Fibroblast of lung (primary cell): ENCODE results near the gene TPST2. TPM values are rescaled to one million over a fixed set of nuclear protein-coding genes. Genes with fewer than 3 reads are reported as not detected.

Experiments
- DNase-seq, 2 donors: peaks; one replicate each; pipeline versions ENCODE4 v3.0.0 to v3.0.0-alpha.2; 2010; ENCODE audit warnings: low read depth in 2 of 2
- H2AFZ ChIP-seq: 2 replicates; pipeline ENCODE4 v1.5.1; 2012; ENCODE audit warnings: low read length, control low read depth, inconsistent platforms
- H3K27ac ChIP-seq: 2 replicates; pipeline ENCODE4 v1.5.1; 2011; ENCODE audit warnings: low read length, control low read depth; ENCODE audit not compliant: insufficient read depth
- H3K27me3 ChIP-seq: 2 replicates; pipeline ENCODE4 v1.5.1; 2011; ENCODE audit warnings: mild to moderate bottlenecking, low read length; ENCODE audit not compliant: control insufficient read depth, insufficient read depth
- H3K36me3 ChIP-seq: 2 replicates; pipeline ENCODE4 v1.5.1; 2011; ENCODE audit warnings: low read length; ENCODE audit not compliant: control insufficient read depth, insufficient read depth
- H3K4me1 ChIP-seq: 2 replicates; pipeline ENCODE4 v1.5.1; 2011; ENCODE audit warnings: low read length; ENCODE audit not compliant: control insufficient read depth, insufficient read depth; ENCODE audit errors: extremely low read depth
- H3K4me2 ChIP-seq: 2 replicates; pipeline ENCODE4 v1.5.1; 2011; ENCODE audit warnings: low read length, control low read depth; ENCODE audit not compliant: insufficient read depth; ENCODE audit errors: extremely low read depth
- H3K4me3 ChIP-seq, 4 experiments: fragments of 200-600 bp in 1 of 4; sonication (generic) in 1 of 4; replicated peaks in 1 of 4; 2 replicates each; pipeline ENCODE4 v1.5.1; 2011 to 2016; ENCODE audit warnings: low read length in 4 of 4, low read depth in 3 of 4, mild to moderate bottlenecking in 3 of 4, control low read depth in 2 of 4, inconsistent platforms in 1 of 4, mixed read lengths in 1 of 4; ENCODE audit not compliant: insufficient read depth in 1 of 4; ENCODE audit errors: control extremely low read depth in 1 of 4
- H3K79me2 ChIP-seq: 2 replicates; pipeline ENCODE4 v1.5.1; 2012; ENCODE audit warnings: mild to moderate bottlenecking, low read length, inconsistent platforms; ENCODE audit not compliant: control insufficient read depth, insufficient read depth
- H3K9ac ChIP-seq: 2 replicates; pipeline ENCODE4 v1.5.1; 2011; ENCODE audit warnings: mild to moderate bottlenecking, low read length, control low read depth; ENCODE audit not compliant: insufficient read depth
- H3K9me3 ChIP-seq: 2 replicates; pipeline ENCODE4 v1.5.1; 2012; ENCODE audit warnings: low read depth, low read length; ENCODE audit not compliant: control insufficient read depth, insufficient read depth
- H4K20me1 ChIP-seq: 2 replicates; pipeline ENCODE4 v1.5.1; 2011; ENCODE audit warnings: low read length; ENCODE audit not compliant: control insufficient read depth, insufficient read depth; ENCODE audit errors: extremely low read depth
- CTCF ChIP-seq, 2 donors: IDR thresholded peaks in 1 of 2; conservative IDR thresholded peaks in 1 of 2; 1 replicate in 1 of 2; 2 replicates in 1 of 2; pipeline ENCODE4 v1.5.1; 2011 to 2012; ENCODE audit warnings: low read length in 2 of 2, control low read depth in 1 of 2, inconsistent platforms in 1 of 2, low read depth in 1 of 2, mild to moderate bottlenecking in 1 of 2
- EZH2 ChIP-seq: IDR thresholded peaks from 2 replicates; pipeline ENCODE4 v1.5.1; 2012; ENCODE audit warnings: low read length, control low read depth, mild to moderate bottlenecking; ENCODE audit errors: missing control alignments
- polyA plus RNA-seq, 2 donors: library from polyadenylated mRNA; depleted of rRNA in 1 of 2; stranded (reverse) in 1 of 2; unstranded in 1 of 2; fragments of >200 nt; gene quantifications; 2 replicates each; pipeline ENCODE4 v1.2.1, GENCODE V29; 2011 to 2012; ENCODE audit warnings: missing spikeins in 1 of 2
- total RNA-seq: library from RNA; depleted of rRNA; stranded (reverse); fragments of >200 nt; gene quantifications from 2 replicates; pipeline ENCODE4 v1.2.1, GENCODE V29; 2014

Gene TPST2
- total and polyA plus RNA-seq, 2 donors (not counting 1 experiment from before 2014, with no cell fraction given) = 32.5 to 35.0 TPM

- Histone ChIP-seq H3K4me3 (no peak overlapping the region), H3K36me3 (no peaks in the 10 kb centered on the region), H3K4me2 (no peak overlapping the region), H3K9ac (no peak overlapping the region), H3K27ac (no peak overlapping the region), H3K79me2 (no peaks in the 10 kb centered on the region), H4K20me1 (no peaks in the 10 kb centered on the region), H3K9me3 (no peaks in the 10 kb centered on the region), H3K27me3 (no peaks in the 10 kb centered on the region), H2AFZ (no peak overlapping the region), H3K4me1 (peaks cover 3% of the 10 kb centered on the region)
- DNase-seq = no peak
- no peak for TF ChIP-seq EZH2
- TF ChIP-seq CTCF (conservative IDR thresholded peaks at IDR 0.05 in 1 of 2, IDR thresholded peaks at IDR 0.05 in 1 of 2; ENCODE audit: low read depth in 1 of 2, low read length in 2 of 2) = no peak
These were observed 65.1 kb downstream of the TPST2 start for GRCh38 chr22:26524870-26525269.

DNA sequence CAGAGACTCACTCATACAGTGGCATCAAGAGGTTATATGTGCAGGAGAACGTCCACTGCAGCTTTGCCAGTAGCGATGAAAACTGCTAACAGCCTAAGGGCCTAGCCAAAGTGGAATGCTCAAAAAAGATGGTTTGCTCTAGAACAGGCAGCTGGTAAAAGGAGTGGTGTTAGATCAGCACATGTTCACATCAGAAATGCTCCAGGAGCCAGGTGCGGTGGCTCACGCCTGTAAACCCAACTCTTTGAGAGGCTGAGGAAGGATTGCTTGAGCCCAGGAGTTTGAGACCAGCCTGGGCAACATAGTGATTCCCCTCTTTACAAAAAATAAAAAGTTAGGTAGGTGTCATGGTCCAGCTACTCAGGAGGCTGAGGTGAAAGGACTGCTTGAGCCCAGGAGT lies 67.3 kb downstream of the TPST2 start:
- H3K4me1 ChIP-seq = no peaks in the 10 kb centered on the region
- no peaks in the 10 kb centered on the region for H3K27me3 ChIP-seq
- no peaks in the 10 kb centered on the region for H4K20me1 ChIP-seq
- no peaks in the 10 kb centered on the region for H3K9me3 ChIP-seq
- no peak overlapping the region for H3K4me2 ChIP-seq
- no peaks in the 10 kb centered on the region for H3K36me3 ChIP-seq
- no peaks in the 10 kb centered on the region for H3K79me2 ChIP-seq
- TF ChIP-seq EZH2 = no peak
- DNase-seq = no peak
- no peak overlapping the region for H2AFZ ChIP-seq
- H3K4me3 ChIP-seq = no peak overlapping the region
- no peak overlapping the region for H3K27ac ChIP-seq
- H3K9ac ChIP-seq = no peak overlapping the region

- no peak overlapping the region for H3K9ac ChIP-seq
- H2AFZ ChIP-seq = no peak overlapping the region
- H3K9me3 ChIP-seq = no peaks in the 10 kb centered on the region
- DNase-seq = no peak
- H3K79me2 ChIP-seq = no peaks in the 10 kb centered on the region
- no peak overlapping the region for H3K27ac ChIP-seq
- no peak overlapping the region for H3K4me3 ChIP-seq
- H3K27me3 ChIP-seq = no peaks in the 10 kb centered on the region
- no peak overlapping the region for H3K4me2 ChIP-seq
- no peaks in the 10 kb centered on the region for H3K36me3 ChIP-seq
- no peaks in the 10 kb centered on the region for H4K20me1 ChIP-seq
- no peaks in the 10 kb centered on the region for H3K4me1 ChIP-seq
- TF ChIP-seq CTCF (conservative IDR thresholded peaks at IDR 0.05 in 1 of 2, IDR thresholded peaks at IDR 0.05 in 1 of 2; ENCODE audit: low read depth in 1 of 2, low read length in 2 of 2) (no peak), EZH2 (no peak)
These were observed 67.9 kb downstream of the TPST2 start for GRCh38 chr22:26522012-26522411.
